LoVo (cell line): ENCODE results near the gene ESPNL.

Experiments
- DNase-seq: peaks from one replicate; pipeline ENCODE4 v3.0.0-alpha.2; 2016; ENCODE audit warnings: low spot score

Gene ESPNL

GRCh38 chr2:238097988-238098871 is 1.9 kb upstream of the ESPNL start:
- DNase-seq, result peak; percentile 55

- no peak for DNase-seq
Measured at GRCh38 chr2:238098901-238099713, 1.0 kb upstream of the ESPNL start.

- no peak for DNase-seq
Measured at GRCh38 chr2:238099714-238100048, 459 bp upstream of the ESPNL start.

- DNase-seq, result no peak
Measured at GRCh38 chr2:238100821-238101771, 956 bp downstream of the ESPNL start.

- DNase-seq, result no peak
Measured at GRCh38 chr2:238101891-238102841, 2.0 kb downstream of the ESPNL start.

GRCh38 chr2:238102865-238103264 is 2.7 kb downstream of the ESPNL start:
- DNase-seq, result no peak

GRCh38 chr2:238103465-238104225 is 3.5 kb downstream of the ESPNL start:
- no peak for DNase-seq

GRCh38 chr2:238104226-238104690 is 4.1 kb downstream of the ESPNL start:
- no peak for DNase-seq

- DNase-seq, result no peak
Measured at GRCh38 chr2:238104691-238105371, 4.7 kb downstream of the ESPNL start.

GRCh38 chr2:238105506-238106338 is 5.6 kb downstream of the ESPNL start:
- no peak for DNase-seq

GRCh38 chr2:238106339-238106697 is 6.2 kb downstream of the ESPNL start:
- no peak for DNase-seq

GRCh38 chr2:238106698-238107524 is 6.8 kb downstream of the ESPNL start:
- no peak for DNase-seq

GRCh38 chr2:238107525-238108422 is 7.6 kb downstream of the ESPNL start:
- no peak for DNase-seq

GRCh38 chr2:238108423-238109183 is 8.5 kb downstream of the ESPNL start:
- no peak for DNase-seq

GRCh38 chr2:238113611-238114010 is 13.5 kb downstream of the ESPNL start:
- no peak for DNase-seq

- no peak for DNase-seq
Measured at GRCh38 chr2:238114331-238114841, 14.2 kb downstream of the ESPNL start.
